GM23248 (cell line): Measurements from ENCODE around the gene C5AR2.

Experiments used
- EZH2 ChIP-seq: fragments of 200-600 bp; sonication (generic); IDR thresholded peaks from 2 replicates; pipeline ENCODE4 v1.6.1; 2018; ENCODE audit warnings: antibody characterized with exemption, mild to moderate bottlenecking; ENCODE audit not compliant: insufficient read depth, poor library complexity, severe bottlenecking
- EZH2phosphoT487 ChIP-seq: fragments of 200-600 bp; sonication (generic); IDR thresholded peaks from 2 replicates; pipeline ENCODE4 v1.6.1; 2018; ENCODE audit warnings: antibody characterized with exemption, moderate library complexity, mild to moderate bottlenecking, low read depth; ENCODE audit not compliant: insufficient read depth

DNA sequence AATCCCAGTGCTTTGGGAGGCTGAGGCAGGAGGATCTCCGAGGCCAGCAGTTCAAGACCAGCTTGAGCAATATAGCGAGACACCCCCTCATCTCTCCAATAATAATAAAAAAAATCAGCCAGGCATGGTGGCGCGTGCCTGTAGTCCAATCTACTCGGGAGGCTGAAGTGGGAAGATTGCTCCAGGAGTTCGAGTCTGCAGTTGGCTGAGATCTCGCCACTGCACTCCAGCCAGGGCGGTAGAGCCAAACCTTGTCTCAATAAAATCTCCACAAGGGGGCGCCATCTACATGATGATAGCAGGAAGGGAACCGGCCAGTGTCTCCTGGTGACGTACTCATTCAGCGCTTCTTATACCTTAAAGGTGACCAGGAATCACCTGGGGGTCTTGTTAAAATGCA lies 35.9 kb upstream of the C5AR2 start:
- TF ChIP-seq EZH2 (no peak), EZH2phosphoT487 (no peak)
